MM.1S (cell line): ENCODE data around the gene RAB5A.

Experiments used
- DNase-seq: peaks from one replicate; pipeline ENCODE4 v3.0.0-alpha.2; 2015
- H2AFZ ChIP-seq: fragments of 300-600 bp; sonication (generic); 2 replicates; pipeline ENCODE4 v1.6.0; 2016; ENCODE audit warnings: antibody characterized with exemption, low read length
- H3F3A ChIP-seq: fragments of 300-600 bp; sonication (generic); 2 replicates; pipeline ENCODE4 v1.6.1; 2016; ENCODE audit warnings: mild to moderate bottlenecking, antibody characterized with exemption, low read length, moderate library complexity, mixed read lengths; ENCODE audit not compliant: insufficient read depth
- H3K27ac ChIP-seq: fragments of 300-600 bp; sonication (generic); 2 replicates; pipeline ENCODE4 v1.5.1; 2016; ENCODE audit warnings: mild to moderate bottlenecking, low read length
- H3K27me3 ChIP-seq: fragments of 300-600 bp; sonication (generic); replicated peaks from 2 replicates; pipeline ENCODE4 v1.6.0; 2016; ENCODE audit warnings: low read length; ENCODE audit not compliant: insufficient read depth
- H3K36me3 ChIP-seq: fragments of 300-600 bp; sonication (generic); replicated peaks from 2 replicates; pipeline ENCODE4 v1.6.1; 2016; ENCODE audit warnings: mild to moderate bottlenecking, low read length, mixed read lengths; ENCODE audit not compliant: insufficient read depth
- H3K4me1 ChIP-seq: fragments of 300-600 bp; sonication (generic); 2 replicates; pipeline ENCODE4 v1.6.1; 2016; ENCODE audit warnings: low read length, mixed read lengths
- H3K4me2 ChIP-seq: fragments of 300-600 bp; sonication (generic); 2 replicates; pipeline ENCODE4 v1.6.0; 2016; ENCODE audit warnings: low read depth, low read length
- H3K4me3 ChIP-seq: fragments of 300-600 bp; sonication (generic); 2 replicates; pipeline ENCODE4 v1.5.1; 2016; ENCODE audit warnings: low read length, mixed read lengths
- H3K79me2 ChIP-seq: fragments of 300-600 bp; sonication (generic); 2 replicates; pipeline ENCODE4 v1.6.1; 2016; ENCODE audit warnings: mixed run types, low read length, mixed read lengths
- H3K9ac ChIP-seq: fragments of 300-600 bp; sonication (generic); 2 replicates; pipeline ENCODE4 v1.6.1; 2016; ENCODE audit warnings: low read length, mixed read lengths
- H3K9me2 ChIP-seq: fragments of 300-600 bp; sonication (generic); replicated peaks from 2 replicates; pipeline ENCODE4 v1.6.1; 2016; ENCODE audit warnings: mild to moderate bottlenecking, low read length, mixed read lengths; ENCODE audit not compliant: insufficient read depth
- H3K9me3 ChIP-seq: fragments of 300-600 bp; sonication (generic); replicated peaks from 2 replicates; pipeline ENCODE4 v1.6.1; 2016; ENCODE audit warnings: mild to moderate bottlenecking, low read length, mixed read lengths; ENCODE audit not compliant: insufficient read depth
- H4K20me1 ChIP-seq: fragments of 300-600 bp; sonication (generic); 2 replicates; pipeline ENCODE4 v1.6.1; 2016; ENCODE audit warnings: mild to moderate bottlenecking, low read length, moderate library complexity, mixed read lengths; ENCODE audit not compliant: insufficient read depth
- CTCF ChIP-seq: fragments of 300-600 bp; sonication (generic); IDR thresholded peaks from 2 replicates; pipeline ENCODE4 v1.5.1; 2016; ENCODE audit warnings: antibody characterized with exemption, low read length, mixed read lengths
- EZH2 ChIP-seq: fragments of 300-600 bp; sonication (generic); optimal IDR thresholded peaks from 2 replicates; pipeline ENCODE3; 2017; ENCODE audit warnings: low read depth, mild to moderate bottlenecking, antibody characterized with exemption, low read length, mixed read lengths
- EZH2phosphoT487 ChIP-seq: fragments of 300-600 bp; sonication (generic); IDR thresholded peaks from 2 replicates; pipeline ENCODE4 v1.6.1; 2018; ENCODE audit warnings: antibody characterized with exemption, low read length

The RAB5A gene

DNA sequence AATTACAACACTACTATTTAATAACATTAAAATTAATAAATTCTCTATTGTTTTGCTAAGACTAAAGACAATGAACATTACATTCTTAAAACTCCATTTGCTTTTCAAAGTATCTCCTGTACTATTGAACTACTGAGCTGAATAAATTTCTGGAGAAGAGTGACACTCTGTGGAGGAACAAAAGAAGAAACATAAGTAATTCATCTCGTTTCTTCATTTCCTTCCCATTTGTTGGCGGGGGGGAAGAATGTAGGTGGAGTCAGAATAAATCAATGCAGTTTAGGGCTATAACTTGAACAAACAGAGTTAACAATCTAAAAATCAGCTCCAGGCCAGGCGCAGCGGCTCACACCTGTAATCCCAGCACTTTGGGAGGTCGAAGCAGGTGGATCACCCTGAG is 45.6 kb upstream of the RAB5A start:
- no peak for DNase-seq
- no peak overlapping the region for H2AFZ ChIP-seq
- no peak overlapping the region for H3K4me3 ChIP-seq
- no peaks in the 10 kb centered on the region for H4K20me1 ChIP-seq
- no peaks in the 10 kb centered on the region for H3K27me3 ChIP-seq
- H3K9me2 ChIP-seq = no peaks in the 10 kb centered on the region
- no peaks in the 10 kb centered on the region for H3K4me1 ChIP-seq
- no peaks in the 10 kb centered on the region for H3K9me3 ChIP-seq
- H3K79me2 ChIP-seq = no peaks in the 10 kb centered on the region
- H3K36me3 ChIP-seq = no peaks in the 10 kb centered on the region
- no peaks in the 10 kb centered on the region for H3F3A ChIP-seq
- H3K27ac ChIP-seq = no peak overlapping the region
- no peak overlapping the region for H3K9ac ChIP-seq
- TF ChIP-seq CTCF = no peak
- no peak for TF ChIP-seq EZH2phosphoT487
- TF ChIP-seq EZH2 = no peak
- H3K4me2 ChIP-seq = no peak overlapping the region

DNA sequence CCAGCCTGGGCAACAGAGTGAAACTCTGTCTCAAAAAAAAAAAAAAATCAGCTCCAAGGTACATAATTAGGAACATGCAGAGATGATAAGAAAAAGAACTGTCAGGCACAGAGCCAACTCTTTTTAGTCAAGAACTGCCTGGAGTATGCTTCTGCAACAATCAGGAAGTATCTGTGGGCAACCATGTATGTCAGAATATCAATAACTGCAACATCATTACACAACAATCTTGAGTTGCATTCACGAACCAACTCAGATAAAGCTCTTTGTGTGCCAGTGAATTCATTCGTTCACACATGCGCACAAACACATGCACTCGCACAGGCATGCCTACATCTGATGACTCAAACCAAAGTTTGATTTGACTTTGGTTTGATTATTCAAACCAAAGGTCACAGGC is 45.0 kb upstream of the RAB5A start:
- DNase-seq = no peak
- Histone ChIP-seq H2AFZ (no peak overlapping the region), H3F3A (peaks cover under 1% of the 10 kb centered on the region; the same call in 1 of the 2 replicates)

GRCh38 chr3:19903649-19904048 is 43.2 kb upstream of the RAB5A start:
- Histone ChIP-seq H3K4me2 (no peak overlapping the region), H3K9me3 (no peaks in the 10 kb centered on the region), H4K20me1 (no peaks in the 10 kb centered on the region), H3K4me3 (no peak overlapping the region), H3K9me2 (no peaks in the 10 kb centered on the region), H3K9ac (no peak overlapping the region), H3K79me2 (no peaks in the 10 kb centered on the region), H3K27me3 (no peaks in the 10 kb centered on the region), H2AFZ (no peak overlapping the region), H3K27ac (no peak overlapping the region), H3K36me3 (no peaks in the 10 kb centered on the region), H3K4me1 (peaks cover 14% of the 10 kb centered on the region), H3F3A (peaks cover 6% of the 10 kb centered on the region; the same call in 1 of the 2 replicates)
- TF ChIP-seq EZH2phosphoT487 (no peak), EZH2 (no peak), CTCF (no peak)
- no peak for DNase-seq

More for the DNA sequence above, 45.0 kb upstream of the RAB5A start:
- peaks cover 3% of the 10 kb centered on the region for H3K4me1 ChIP-seq
- H3K36me3 ChIP-seq = no peaks in the 10 kb centered on the region
- no peaks in the 10 kb centered on the region for H3K9me3 ChIP-seq
- H3K4me3 ChIP-seq = no peak overlapping the region
- no peak overlapping the region for H3K4me2 ChIP-seq
- TF ChIP-seq EZH2phosphoT487 (no peak), EZH2 (no peak), CTCF (no peak)
- H3K27ac ChIP-seq = no peak overlapping the region
- H3K79me2 ChIP-seq = no peaks in the 10 kb centered on the region
- no peaks in the 10 kb centered on the region for H3K9me2 ChIP-seq
- no peaks in the 10 kb centered on the region for H3K27me3 ChIP-seq
- H3K9ac ChIP-seq = no peak overlapping the region
- H4K20me1 ChIP-seq = no peaks in the 10 kb centered on the region
